Esophagus mucosa (tissue), 1 donor: ENCODE data around the gene PIGM. TPM values are rescaled to one million over a fixed set of nuclear protein-coding genes. Genes with fewer than 3 reads are reported as not detected.
A peak's percentile ranks its signal among the peaks of the same experiment; 100 is the strongest.

Source experiments
- ATAC-seq: fragments of 200-7000 bp; cut with Tn5 transposase; one replicate; pipeline ENCODE4 v1.9.1; 2020
- total RNA-seq: library from RNA; stranded (reverse); gene quantifications from one replicate; pipeline ENCODE4 v1.2.4, GENCODE V29; 2023
- donor health status: DM: yes; HTN: yes; CAD: no.

PIGM gene
- total RNA-seq: 3.3 TPM

DNA sequence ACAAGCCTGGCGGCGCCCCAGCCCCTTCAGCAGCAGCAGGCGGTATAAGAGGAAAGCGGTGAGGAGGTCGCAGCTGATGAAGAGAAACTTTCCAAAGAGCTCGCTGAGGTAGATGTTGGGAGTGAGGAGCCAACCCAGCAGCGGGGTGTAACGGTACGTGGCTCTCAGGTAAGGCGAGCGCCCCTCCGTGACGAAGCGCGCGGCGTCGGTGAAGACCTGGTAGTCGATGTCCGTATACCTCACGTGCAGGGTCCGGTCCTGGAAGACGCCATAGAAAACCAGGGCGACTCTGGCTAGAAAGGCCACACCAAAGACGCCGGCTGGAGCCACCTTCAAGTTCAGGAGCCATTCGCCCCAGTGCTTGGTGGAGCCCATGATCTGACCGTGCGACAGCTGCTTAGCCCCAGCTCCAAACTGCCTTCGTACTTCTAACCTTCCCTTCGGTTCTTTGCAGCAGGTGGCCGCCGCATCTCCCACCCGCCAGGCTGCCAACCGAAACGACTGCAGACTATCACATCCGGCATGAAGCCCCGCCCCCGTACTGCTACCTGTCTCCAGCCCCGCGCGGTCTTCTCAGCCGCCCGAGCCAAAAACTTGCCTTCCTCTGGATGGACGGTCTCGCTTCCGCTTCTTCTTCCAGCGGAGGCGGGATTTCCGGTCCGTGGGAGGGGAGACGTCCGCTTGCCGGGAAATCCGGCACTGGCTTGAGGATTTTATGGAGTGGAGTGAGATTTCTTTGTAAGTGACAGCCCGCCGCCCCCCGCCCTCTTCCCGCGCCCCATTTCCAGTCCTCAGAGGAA lies at the start of gene PIGM:
TSS of gene PIGM (minus strand) at position 626 of the 800 bp plus-strand sequence. CDS start at position 375, 251 bp downstream.
- peak; percentile 97 for ATAC-seq

DNA sequence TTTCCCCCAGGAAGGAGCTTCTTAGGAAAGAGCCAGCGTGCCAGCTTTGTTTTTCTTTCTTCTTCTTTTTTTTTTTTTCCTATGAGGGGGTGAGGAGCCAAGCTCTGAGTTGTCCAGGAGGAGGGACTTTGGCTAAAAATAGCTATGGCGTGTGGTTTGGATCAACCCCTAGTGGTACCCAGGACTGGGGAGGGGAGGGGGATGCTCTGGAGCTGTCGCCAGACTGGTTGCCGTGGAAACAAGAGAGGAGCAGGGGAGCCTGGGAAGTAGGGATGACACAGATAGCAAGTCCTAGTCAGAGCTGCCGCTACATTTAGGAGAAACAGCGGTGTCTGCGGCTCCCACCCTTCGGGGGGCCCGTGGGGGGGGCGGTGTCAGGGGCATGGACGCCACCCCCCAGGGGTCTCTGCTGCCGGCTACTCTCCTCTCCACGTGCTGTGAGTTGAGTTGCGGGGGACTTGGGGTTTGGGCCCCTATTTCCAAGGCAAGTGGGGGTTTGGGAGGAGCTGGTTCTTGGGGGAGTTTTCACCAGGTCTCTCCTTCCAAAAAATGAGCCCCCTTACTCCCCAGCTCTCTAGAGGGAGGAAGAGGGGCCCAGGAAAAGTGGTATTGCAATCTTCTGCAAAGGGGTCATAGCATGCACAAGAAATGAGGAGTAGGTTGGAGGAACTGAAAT lies 49.6 kb upstream of the PIGM start, which contains the start of gene KCNJ9:
TSS of gene KCNJ9 (plus strand) at position 278 of the 676 bp plus-strand sequence. CDS start 2,493 bp downstream, outside the sequence.
- ATAC-seq: no peak

DNA sequence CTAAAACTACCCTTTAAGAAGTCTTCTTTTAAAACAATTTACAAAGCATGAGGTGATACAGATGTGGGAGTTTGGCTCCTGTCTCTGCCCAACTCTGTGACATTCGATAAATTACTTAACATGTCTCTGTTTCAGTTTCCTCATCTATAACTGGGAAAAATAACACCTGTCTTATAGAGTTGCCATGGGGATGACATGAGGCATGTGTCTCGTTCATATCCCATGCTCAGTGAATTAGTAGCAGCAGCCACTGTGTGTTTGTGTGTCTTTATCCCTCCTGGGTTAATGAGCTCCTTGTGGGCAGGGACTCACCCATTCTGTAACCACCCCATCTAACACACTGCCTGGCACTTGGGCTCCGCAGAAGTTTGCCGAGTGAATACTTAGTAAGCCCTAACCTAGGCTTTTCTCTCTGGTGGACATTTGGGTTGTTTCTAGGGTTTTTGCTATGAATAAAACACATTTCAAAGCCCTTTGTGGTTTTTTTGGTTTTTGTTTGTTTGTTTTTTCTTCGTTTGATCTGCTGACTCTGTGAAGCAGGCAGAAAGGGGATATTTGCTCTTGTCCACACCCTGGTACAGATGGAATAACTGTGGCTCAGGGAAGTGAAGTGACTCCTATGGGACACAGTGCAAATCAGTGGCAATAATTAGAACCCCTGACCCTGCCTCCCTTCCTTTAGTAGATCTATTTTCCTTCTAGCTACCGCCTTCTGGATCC lies 48.8 kb upstream of the PIGM start:
- ATAC-seq: no peak

DNA sequence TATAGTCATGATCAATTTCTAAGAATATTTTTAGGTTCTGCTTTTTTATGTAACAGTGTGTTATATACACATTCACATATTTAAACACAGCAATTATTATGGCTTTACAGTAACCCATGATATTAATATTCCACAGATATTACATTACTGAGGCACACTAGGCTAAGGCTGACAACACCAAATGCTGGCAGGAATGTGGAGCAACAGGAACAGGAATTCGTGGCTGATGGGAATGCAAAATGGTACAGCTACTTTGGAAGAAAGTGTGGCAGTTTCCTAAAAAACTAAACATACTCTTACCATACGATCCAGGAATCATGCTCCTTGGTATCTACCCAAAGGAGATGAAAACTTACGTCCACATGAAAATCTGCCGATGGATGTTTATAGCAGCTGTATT lies 47.7 kb upstream of the PIGM start:
- no peak for ATAC-seq

DNA sequence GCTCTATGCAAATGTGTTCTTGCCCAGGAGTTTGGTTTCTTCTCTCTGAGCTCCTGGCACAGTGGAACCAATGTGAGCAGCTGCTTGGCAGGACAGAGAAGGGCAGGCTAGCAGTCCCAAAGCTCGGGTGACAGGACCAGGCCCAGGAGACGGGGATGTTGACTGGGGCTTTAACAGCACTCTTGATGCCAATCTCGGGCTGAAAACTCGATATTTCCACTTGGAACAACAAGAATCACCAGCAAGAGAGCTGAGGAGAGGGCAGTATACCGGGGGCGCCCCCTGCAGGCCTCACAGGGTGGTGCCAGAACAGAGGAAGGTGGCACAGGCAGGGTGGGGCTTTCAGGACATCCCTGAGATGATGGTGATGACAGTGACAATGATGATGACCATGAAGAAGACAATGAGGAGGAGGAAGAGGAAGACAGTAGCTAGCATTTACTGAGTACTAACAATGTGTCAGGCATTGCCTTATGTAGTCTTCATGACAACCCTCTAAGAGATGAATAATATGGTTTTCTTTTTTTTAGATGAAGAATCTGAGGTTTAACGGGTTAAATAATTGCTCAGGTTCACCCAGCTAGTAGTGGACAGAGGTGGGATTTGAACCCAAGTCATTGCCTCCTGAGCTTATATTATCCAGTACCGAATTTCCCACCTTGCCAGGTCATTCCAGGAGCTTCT lies 46.9 kb upstream of the PIGM start:
- ATAC-seq: peak; percentile 73

DNA sequence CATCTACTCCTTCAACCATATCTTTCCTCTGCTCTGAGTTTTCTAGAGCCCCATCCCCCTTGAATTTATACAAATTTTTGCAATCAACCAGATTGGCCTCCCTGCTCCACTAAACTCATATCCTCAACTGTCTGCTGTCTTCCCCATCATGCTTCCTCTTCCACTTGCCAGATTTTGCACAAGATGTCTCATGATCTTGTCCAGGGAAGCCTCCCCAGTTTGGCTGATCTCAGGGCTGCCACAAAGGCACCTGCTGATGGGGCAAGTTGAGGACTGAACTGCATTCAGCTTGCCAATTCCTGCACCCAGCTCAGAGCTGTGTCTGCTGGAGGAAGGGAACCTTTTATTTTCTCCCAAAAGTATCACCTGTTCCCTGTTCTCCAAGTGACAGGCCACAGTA lies 45.7 kb upstream of the PIGM start:
- ATAC-seq: no peak

DNA sequence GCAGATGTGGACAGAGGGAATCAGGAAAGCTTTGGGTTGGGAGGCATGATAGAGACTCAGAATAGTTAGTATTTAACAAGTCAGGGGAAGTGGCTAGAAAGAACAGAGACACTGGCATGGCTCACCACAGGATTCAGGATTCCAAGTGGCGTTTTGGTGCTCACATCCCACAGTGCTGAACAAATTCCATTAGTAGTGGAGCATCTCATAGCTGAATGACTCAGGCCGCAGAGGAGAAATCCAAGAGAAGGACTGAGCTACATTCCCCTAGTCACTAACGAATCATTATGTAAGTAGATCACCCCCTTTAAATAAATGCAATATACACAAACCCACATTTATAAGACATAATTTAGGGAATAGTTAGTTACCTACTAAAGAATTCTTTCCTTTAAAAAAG lies 44.5 kb upstream of the PIGM start:
- no peak for ATAC-seq

DNA sequence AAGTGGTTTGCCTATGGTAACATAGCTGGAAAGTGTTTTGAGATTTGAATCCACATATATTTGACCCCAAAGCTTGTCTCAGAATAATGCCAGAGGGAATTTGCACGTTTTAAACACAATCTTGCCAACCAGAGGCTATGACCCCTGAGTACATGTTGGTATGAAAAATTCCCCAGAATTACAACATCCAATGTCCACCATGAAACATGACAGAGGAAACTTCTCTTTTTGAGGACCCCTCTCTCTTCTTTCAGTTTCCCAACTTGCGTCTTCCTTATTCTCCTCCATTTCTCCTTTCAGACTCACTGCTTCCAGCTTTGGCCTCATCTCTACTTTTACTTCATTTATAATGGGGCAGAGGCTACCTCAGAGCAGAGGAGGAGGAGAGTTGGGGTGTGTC lies 44.0 kb upstream of the PIGM start:
- no peak for ATAC-seq

DNA sequence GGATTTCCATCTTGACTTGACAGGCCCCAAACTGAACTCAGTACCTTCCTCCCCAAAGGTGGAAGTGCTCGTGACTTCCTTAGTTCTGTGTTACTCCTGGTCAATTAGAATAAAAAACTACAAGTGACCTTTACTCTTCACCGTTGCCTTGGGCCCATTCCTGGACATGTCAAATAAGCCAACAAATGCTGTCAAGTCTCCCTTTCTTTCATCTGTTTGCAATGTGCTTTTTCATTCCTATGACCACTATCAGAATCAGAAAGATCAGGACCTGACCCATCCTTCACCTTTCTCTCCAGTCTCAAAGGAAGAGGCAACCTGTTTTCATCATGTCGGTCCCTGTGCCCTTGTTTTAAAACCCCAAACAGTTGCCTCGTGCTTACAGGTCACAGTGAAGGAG lies 43.1 kb upstream of the PIGM start:
- no peak for ATAC-seq

DNA sequence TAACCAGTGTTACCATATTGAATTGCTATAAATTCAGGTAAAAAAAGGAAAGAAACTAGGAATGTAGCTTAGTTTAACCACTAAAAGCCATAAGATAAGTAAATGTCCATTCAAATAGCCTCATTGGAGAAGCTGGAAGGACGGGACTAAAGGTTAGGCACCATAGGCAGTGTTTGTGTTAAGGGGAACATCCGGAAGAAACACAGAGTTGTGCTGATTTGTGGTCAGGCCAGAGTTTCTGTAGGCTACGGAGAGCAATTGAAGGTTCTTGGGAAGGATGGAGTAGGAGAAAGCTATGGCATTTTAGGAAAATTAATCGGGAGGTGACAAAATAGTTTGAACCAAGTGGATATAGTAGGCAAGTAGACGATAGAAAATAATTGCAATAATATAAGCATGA lies 39.5 kb upstream of the PIGM start:
- ATAC-seq: no peak

DNA sequence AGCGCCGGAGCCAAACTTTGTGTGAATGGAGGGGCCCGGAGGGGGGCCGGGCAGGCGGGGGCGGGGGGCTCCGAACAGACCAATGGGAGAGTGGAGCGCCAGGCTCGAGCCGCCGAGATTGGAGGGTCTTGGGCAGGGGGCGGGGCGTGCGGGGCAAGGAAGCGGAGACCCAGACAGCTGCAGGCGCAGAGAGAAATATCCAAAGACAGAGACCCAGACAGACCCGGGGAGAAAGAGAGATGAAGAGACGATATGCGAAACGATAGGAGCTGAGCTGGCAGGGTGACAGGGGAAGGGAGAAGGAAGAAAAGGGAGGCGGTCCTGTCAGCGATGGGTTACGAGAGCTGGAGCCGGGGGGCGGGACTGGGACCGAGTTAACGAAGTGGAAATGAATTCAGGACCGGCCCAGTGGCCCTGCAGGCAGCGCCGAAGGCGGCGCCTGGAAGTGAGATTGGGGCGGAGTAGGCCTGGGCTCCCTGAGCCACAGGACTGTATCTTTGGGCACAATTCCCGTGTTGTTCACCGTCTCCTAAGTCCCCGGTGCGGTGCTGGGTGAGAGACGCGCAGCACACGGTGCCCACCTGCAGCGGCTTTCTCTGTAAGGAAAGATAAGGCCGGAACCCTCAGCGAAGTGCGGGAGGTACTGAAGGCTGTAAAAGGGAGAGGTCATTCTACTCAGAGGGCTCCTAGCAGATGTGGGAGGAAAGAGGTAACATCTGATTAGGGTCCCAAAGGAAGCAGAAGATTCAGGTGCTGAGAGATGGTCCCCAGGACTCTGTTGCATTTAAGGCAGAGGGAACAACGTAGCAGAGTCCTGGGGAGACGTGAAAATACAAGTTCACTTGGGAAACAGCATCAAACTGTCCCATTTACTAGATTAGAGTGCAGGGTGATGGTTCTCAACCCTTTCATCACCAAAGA lies 38.7 kb upstream of the PIGM start:
- ATAC-seq: peak; percentile 56

DNA sequence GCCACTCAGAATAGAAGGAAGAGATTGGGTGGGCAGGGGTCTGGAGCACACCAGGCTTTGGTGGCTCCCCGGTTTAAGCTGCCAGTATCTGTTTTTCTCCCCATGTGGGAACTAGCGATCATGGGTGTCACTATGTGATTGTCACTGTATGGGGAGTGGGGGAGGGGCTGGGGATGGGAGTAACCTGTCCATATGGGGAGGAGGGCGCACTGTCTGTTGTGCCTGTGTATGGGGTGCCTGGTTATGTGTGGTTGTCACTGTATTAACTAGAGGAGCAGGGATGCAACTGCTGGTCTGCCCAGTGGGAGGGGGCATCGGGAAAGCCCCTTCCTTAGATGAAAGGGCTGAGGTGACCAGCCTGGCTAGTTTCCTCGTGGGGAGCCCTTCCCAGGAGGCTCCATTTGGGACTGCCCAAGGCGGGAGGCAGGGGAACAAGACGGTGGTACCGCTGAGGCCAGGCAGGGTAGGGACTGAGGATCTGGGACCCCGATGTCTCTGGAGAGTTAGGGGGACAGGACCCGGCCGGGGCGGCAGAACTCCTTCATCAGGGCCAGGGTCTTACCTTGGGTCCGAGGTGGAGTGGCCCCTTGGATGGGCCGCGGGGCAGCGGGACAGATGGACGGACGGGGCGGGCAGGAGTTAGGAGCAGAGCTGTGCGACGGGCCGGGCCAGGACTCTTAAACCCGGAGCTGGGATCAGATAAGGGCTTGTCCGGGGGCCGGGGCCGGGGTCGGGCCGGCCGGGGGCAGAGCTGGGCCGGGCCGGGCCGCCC lies 37.9 kb upstream of the PIGM start, which contains the start of gene KCNJ10:
TSS of gene KCNJ10 (minus strand) at position 701 of the 772 bp plus-strand sequence. CDS start 27,628 bp downstream, outside the sequence.
- no peak for ATAC-seq

DNA sequence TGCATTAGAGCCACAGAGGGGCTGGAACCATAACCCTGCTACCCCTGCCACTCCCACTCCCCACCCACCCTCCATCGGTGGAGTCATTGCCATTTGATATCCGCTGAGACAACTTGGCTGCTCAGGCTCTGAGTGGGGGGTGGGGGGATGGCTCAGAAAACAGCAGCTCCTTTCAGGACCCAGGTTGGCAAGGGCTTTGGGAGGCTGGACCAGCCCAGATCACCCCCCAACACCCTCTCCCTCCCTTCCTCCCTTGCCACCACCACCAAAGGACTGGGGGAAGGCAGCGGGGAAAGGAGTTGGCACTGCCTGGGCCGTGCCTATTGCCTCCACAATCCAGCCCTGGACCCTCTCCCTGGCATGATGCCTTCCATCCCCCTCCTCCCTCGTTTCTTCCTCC lies 36.4 kb upstream of the PIGM start:
- ATAC-seq: no peak

DNA sequence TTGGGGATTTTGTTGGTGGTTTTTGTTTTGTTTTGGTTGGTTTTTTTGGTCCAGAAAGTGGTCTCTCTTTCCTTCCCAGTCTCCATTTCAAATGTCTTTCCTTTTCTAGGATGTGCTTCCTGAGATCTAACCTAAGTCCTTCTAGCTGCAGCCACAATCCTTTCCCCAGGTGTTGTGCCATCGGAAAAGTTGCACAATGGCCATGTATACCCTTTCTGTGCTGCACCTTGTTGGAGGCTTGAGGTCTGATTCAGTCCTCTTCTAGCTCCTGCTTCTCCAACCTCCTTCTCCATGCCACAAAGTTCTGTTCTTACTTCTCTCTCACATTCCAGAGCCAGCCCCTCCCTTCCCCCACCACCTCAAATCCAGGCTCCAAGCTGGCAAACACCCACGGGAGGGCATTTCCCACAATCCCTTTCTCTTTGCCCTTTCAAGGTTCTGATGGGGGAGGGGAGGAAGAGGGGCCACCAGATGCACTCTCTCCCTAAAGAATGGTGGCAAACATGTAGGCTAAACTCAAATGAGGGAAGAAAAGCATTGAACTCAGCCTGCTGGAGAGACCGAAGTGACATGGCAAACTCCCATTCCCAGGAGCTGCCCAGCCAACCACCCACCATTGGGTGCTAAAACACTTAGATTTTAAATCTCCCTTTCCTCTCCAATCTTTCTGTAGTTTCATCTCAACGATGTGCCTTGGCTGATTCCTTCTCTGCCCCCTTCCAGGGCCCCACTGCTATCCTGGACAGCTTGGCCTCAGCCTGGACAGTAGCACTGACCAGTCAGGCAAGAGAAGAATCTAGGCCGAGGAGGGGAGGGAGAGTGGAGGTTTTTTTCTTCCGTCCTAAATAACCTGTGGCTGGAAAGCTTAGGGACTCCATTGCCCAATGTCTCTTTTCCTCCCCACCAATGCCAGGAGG lies 35.3 kb upstream of the PIGM start:
- ATAC-seq: no peak

DNA sequence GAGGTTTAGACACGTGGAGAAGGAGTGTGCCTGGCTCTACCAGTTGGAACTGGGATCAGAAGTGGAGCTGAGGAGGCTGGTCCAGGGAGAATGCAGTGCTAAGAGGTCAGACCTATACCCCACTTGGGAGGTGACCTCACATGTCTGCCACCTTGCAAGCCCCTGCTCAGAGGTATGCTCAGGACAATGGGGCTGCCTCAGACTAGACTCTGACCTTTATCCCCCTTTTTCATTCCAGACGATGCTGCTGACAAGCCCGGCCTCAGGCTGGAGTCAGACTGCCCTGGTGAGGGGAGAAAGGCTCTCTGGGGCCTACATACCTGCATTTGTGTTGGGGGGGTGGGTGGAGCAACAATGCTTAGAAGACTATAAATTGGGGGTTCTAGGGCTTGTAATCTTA lies 33.0 kb upstream of the PIGM start:
- ATAC-seq: no peak

DNA sequence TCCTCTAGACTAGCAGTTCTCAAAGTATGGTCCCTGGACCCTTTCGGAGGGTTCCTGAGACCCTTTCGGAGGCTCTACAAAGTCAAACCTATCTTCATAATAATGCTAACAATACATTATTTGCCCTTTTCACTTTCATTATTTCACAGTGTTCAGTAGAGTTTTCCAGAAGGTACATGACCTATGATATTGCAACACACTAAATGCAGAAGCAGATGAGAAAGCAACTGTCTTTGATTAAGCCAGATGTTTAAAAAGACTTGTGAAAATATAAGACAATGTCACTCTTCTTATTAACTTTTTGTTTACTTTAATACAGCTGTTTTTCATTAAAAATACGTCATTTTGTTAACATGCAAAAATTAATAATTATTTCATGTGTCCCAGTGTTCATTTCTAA lies 32.4 kb upstream of the PIGM start:
- ATAC-seq: no peak

DNA sequence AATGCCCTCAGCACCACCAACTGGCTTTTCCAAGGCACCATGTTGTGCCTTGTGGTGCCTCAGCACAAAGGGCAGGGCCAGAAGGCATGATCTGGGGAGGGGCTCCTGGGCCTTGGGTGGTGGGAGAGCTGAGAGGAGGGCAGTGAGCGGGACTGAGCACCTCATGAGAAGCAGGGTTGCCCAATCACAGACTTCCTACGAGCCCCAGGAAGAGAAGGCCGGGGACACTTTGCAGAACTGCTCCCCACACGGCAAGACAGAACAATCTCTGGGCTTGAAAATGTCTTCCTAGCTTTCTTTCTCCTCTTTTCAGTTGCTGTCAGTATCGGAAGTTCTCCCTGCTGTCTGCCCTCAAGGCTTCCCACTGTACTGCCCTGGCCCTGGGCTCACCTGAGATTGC lies 31.4 kb upstream of the PIGM start:
- no peak for ATAC-seq

DNA sequence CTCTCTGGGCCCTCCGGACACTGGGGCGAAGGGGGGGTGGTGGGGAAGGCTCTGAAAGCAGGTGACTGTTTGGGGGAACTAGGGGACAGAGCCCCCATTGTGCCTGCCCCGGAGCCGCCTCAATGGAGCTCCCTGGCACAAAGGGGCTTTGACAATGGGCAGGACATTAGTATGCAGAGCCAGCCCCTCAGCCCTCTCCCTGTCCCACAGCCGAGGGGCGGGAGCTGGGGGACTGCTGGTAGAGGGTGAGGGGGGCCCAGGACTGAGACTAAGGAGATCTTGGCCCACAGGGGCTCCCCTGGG lies 30.4 kb upstream of the PIGM start:
- ATAC-seq: no peak

DNA sequence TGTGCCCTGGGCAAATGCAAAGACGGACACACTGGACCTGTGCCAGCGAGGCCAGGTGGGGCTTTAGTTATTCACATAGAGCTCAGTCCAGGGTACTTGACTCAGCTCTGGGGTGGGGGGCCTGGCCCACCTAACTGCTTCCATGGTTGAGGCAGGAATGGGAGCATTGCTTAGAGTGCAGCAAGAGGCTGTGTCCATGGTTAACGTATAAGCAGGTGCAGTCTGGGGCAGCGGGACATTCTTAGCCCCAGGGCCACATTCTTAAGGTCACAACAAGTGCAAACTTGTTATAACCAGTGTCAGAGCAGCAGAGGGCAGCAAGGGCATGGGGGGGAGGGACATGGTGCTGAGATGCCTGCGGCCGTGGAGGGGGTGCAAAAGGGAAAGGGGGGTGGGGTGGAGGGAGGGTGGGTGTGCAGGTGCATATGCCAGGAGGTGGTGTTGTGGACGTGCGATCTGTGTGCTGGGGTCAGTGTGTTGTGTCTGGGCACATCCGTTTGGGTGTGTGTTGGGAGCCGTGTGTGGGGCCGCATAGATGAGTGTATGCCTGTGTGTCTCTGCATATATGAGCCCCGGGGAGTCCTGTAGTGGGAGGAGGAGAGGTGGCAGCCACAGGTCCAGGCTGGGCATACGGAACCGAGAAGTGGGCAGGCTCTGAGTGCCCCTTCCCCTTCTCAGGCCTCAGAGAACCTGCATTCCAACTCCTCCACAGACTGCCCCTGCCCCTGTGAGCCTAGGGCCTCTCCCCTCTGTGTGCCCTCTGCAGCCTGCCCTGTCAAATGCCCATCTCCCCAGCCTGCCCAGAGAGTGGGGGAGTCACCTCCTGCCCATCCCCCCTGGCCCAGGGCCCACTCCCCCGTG lies 29.8 kb upstream of the PIGM start:
- ATAC-seq: peak; percentile 24
